Mesangial cell (primary cell): ENCODE results near the gene PRODH. TPM values are rescaled to one million over a fixed set of nuclear protein-coding genes. Genes with fewer than 3 reads are reported as not detected.

ENCODE experiments used
- total RNA-seq: library from RNA; depleted of rRNA; stranded (reverse); fragments of >200 nt; gene quantifications from 2 replicates; pipeline ENCODE4 v1.2.3, GENCODE V29; 2015

The PRODH gene, protein sequence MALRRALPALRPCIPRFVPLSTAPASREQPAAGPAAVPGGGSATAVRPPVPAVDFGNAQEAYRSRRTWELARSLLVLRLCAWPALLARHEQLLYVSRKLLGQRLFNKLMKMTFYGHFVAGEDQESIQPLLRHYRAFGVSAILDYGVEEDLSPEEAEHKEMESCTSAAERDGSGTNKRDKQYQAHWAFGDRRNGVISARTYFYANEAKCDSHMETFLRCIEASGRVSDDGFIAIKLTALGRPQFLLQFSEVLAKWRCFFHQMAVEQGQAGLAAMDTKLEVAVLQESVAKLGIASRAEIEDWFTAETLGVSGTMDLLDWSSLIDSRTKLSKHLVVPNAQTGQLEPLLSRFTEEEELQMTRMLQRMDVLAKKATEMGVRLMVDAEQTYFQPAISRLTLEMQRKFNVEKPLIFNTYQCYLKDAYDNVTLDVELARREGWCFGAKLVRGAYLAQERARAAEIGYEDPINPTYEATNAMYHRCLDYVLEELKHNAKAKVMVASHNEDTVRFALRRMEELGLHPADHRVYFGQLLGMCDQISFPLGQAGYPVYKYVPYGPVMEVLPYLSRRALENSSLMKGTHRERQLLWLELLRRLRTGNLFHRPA
- total RNA-seq: 0.16 and 5.6 TPM in 2 replicates

GRCh38 chr22:18935889-18936529, at the start of gene PRODH:
Gene PRODH (minus strand): TSS chr22:18936293. CDS start chr22:18936287, 6 bp downstream.

GRCh38 chr22:18905540-18906409, 30.3 kb downstream of the PRODH start, which contains the start of gene DGCR6:
Gene DGCR6 (plus strand): TSS chr22:18906320. CDS start chr22:18906375, 55 bp downstream.

Other genes with a start within 250 kb of the PRODH start
- gene DGCR6, start 30.0 kb downstream of the PRODH start, total RNA-seq: 0.33 and 1.1 TPM in 2 replicates
- gene DGCR2, start 186.1 kb upstream of the PRODH start, total RNA-seq: 62.1 and 102 TPM in 2 replicates
- not detected in 2 replicates for gene TSSK2, start 195.0 kb upstream of the PRODH start, total RNA-seq
- 16.0 and 21.4 TPM in 2 replicates for gene ESS2, start 208.4 kb upstream of the PRODH start, total RNA-seq
- gene GSC2, start 214.0 kb upstream of the PRODH start, total RNA-seq: not detected in 2 replicates
- gene SLC25A1, start 242.4 kb upstream of the PRODH start, total RNA-seq: 169 and 233 TPM in 2 replicates